BLaER1 treated with 17β-estradiol and CSF1 and Interleukin-3, amounts not matched to agents 10 nM and 100 nM (cell line): ENCODE data around the gene AKAP4.

Experiments used
- H3K27ac ChIP-seq, 11 experiments: shearing (Covaris generic); formaldehyde crosslinking; 2 replicates each; pipeline ENCODE4 v1.8.1; 2022
- H3K27me3 ChIP-seq, 11 experiments: shearing (Covaris generic); formaldehyde crosslinking; 2 replicates each; pipeline ENCODE4 v1.8.1; 2022
- H3K36me3 ChIP-seq, 11 experiments: shearing (Covaris generic); formaldehyde crosslinking; 2 replicates each; pipeline ENCODE4 v1.8.1; 2022
- H3K4me1 ChIP-seq, 10 experiments: shearing (Covaris generic); formaldehyde crosslinking; 2 replicates each; pipeline ENCODE4 v1.8.1; 2022
- H3K4me2 ChIP-seq, 11 experiments: shearing (Covaris generic); formaldehyde crosslinking; 2 replicates each; pipeline ENCODE4 v1.8.1; 2022
- H3K4me3 ChIP-seq, 10 experiments: shearing (Covaris generic); formaldehyde crosslinking; 2 replicates each; pipeline ENCODE4 v1.8.1; 2022
- H3K9ac ChIP-seq, 11 experiments: shearing (Covaris generic); formaldehyde crosslinking; 2 replicates each; pipeline ENCODE4 v1.8.1; 2022
- H3K9me3 ChIP-seq, 11 experiments: shearing (Covaris generic); formaldehyde crosslinking; replicated peaks in 1 of 11; 2 replicates each; pipeline ENCODE4 v1.8.1; 2022
- H4K20me1 ChIP-seq, 11 experiments: shearing (Covaris generic); formaldehyde crosslinking; 2 replicates each; pipeline ENCODE4 v1.8.1; 2022
- Cebpa-rat ChIP-seq, 11 experiments: shearing (Covaris generic); IDR thresholded peaks; 2 replicates each; pipeline ENCODE4 v1.8.1; 2022

AKAP4 gene

GRCh38 chrX:50180073-50180940, 20.5 kb downstream of the AKAP4 start:
- Histone ChIP-seq H3K27ac (no peak overlapping the region), H3K4me3 (no peak overlapping the region), H3K4me2 (no peak overlapping the region)

GRCh38 chrX:50169717-50170116, 31.1 kb downstream of the AKAP4 start:
- Histone ChIP-seq H3K27ac (no peak overlapping the region), H3K9me3 (peaks cover 0 to 9% (median 5%) of the 10 kb centered on the region in 11 experiments; a peak in 13 of 22 replicates), H3K27me3 (peaks cover 84 to 99% (median 95%) of the 10 kb centered on the region in 11 experiments), H3K4me1 (no peaks in the 10 kb centered on the region), H3K4me3 (no peak overlapping the region), H3K9ac (no peak overlapping the region), H4K20me1 (peaks cover 0 to 9% (median 0%) of the 10 kb centered on the region in 11 experiments; a peak in 2 of 22 replicates), H3K4me2 (no peak overlapping the region), H3K36me3 (no peaks in the 10 kb centered on the region)
- TF ChIP-seq Cebpa-rat (IDR thresholded peaks at IDR 0.05), result no peak

More at GRCh38 chrX:50180073-50180940, 20.5 kb downstream of the AKAP4 start:
- Histone ChIP-seq H3K36me3 (no peaks in the 10 kb centered on the region), H3K9me3 (peaks cover 0 to 9% (median 3%) of the 10 kb centered on the region in 11 experiments; a peak in 6 of 22 replicates), H4K20me1 (peaks cover 0 to 5% (median 0%) of the 10 kb centered on the region in 11 experiments; a peak in 2 of 22 replicates), H3K27me3 (peaks cover 82 to 93% (median 92%) of the 10 kb centered on the region in 11 experiments), H3K4me1 (no peaks in the 10 kb centered on the region), H3K9ac (no peak overlapping the region)
- TF ChIP-seq Cebpa-rat (IDR thresholded peaks at IDR 0.05), result no peak

GRCh38 chrX:50168241-50168687, 32.5 kb downstream of the AKAP4 start:
- Histone ChIP-seq H3K4me3 (no peak overlapping the region), H3K9me3 (no peaks in the 10 kb centered on the region; a peak in 3 of 22 replicates), H3K36me3 (no peaks in the 10 kb centered on the region), H3K4me2 (no peak overlapping the region), H3K9ac (no peak overlapping the region), H3K27ac (no peak overlapping the region), H4K20me1 (peaks cover 0 to 9% (median 0%) of the 10 kb centered on the region in 11 experiments; a peak in 2 of 22 replicates), H3K4me1 (no peaks in the 10 kb centered on the region), H3K27me3 (peaks cover 74 to 90% (median 84%) of the 10 kb centered on the region in 11 experiments)
- TF ChIP-seq Cebpa-rat (IDR thresholded peaks at IDR 0.05), result no peak

DNA sequence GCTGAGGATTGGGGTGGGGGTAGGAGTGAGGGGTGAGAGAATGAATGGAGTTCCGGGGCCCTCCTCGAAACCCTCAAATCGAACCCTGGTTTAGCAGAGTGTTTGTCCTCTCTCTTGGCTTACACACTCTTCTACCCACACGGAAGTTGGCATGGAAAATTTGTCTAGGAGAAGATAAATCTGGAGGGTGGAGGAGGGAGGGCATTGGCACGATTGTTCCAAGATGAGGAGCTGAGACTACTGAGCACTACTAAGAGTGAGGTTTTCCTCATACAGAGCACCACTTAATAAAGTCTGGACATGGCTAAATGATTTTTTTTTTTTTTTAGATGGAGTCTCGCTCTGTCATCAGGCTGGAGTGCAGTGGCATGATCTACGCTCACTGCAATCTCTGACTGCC, 33.4 kb downstream of the AKAP4 start:
- H3K4me3 ChIP-seq, result no peak overlapping the region
- H3K27me3 ChIP-seq, result peaks cover 65 to 81% (median 75%) of the 10 kb centered on the region in 11 experiments
- no peaks in the 10 kb centered on the region; a peak in 3 of 22 replicates for H3K9me3 ChIP-seq
- no peak overlapping the region for H3K4me2 ChIP-seq
- no peak overlapping the region for H3K9ac ChIP-seq
- no peak overlapping the region for H3K27ac ChIP-seq
- peaks cover 0 to 9% (median 0%) of the 10 kb centered on the region in 11 experiments; a peak in 2 of 22 replicates for H4K20me1 ChIP-seq
- H3K4me1 ChIP-seq, result no peaks in the 10 kb centered on the region
- TF ChIP-seq Cebpa-rat (IDR thresholded peaks at IDR 0.05), result no peak
- H3K36me3 ChIP-seq, result no peaks in the 10 kb centered on the region

- Histone ChIP-seq H3K27ac (no peak overlapping the region), H3K36me3 (no peaks in the 10 kb centered on the region), H3K4me1 (no peaks in the 10 kb centered on the region), H3K4me2 (no peak overlapping the region), H3K4me3 (no peak overlapping the region), H3K9me3 (peaks cover 0 to 6% (median 0%) of the 10 kb centered on the region in 11 experiments; a peak in 4 of 22 replicates), H3K27me3 (peaks cover 51 to 79% (median 69%) of the 10 kb centered on the region in 11 experiments), H3K9ac (no peak overlapping the region), H4K20me1 (peaks cover 0 to 9% (median 0%) of the 10 kb centered on the region in 11 experiments; a peak in 2 of 22 replicates)
- TF ChIP-seq Cebpa-rat (IDR thresholded peaks at IDR 0.05), result no peak
Observed at GRCh38 chrX:50165727-50166126, 35.1 kb downstream of the AKAP4 start.

GRCh38 chrX:50161127-50161526, 39.7 kb downstream of the AKAP4 start:
- Histone ChIP-seq H3K4me1 (peaks cover 0 to 3% (median 0%) of the 10 kb centered on the region in 10 experiments; a peak in 1 of 20 replicates), H3K27ac (no peak overlapping the region), H3K4me3 (no peak overlapping the region), H3K36me3 (no peaks in the 10 kb centered on the region), H3K27me3 (peaks cover 38 to 77% (median 70%) of the 10 kb centered on the region in 11 experiments), H3K9me3 (peaks cover 0 to 7% (median 3%) of the 10 kb centered on the region in 11 experiments; a peak in 11 of 22 replicates), H4K20me1 (no peaks in the 10 kb centered on the region), H3K4me2 (no peak overlapping the region), H3K9ac (no peak overlapping the region)
- TF ChIP-seq Cebpa-rat (IDR thresholded peaks at IDR 0.05), result no peak

DNA sequence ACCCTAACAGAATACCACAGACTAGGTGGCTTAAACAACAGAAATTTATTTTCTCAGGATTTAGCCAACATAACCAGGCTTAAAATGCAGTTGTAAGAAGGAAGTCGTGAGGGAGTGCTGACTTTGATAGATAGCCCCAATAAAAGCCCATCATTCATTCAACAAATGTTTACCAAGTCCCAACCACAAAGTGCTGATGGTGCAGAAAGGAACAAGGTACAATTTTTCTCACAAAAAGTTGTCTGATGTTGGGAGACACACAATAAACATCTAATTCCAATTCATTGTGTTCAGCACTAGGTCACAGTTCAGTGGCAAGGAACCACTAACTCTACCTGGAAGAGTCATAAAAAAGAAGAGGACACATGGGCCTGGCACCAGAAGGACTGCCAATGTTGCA, 42.2 kb downstream of the AKAP4 start:
- TF ChIP-seq Cebpa-rat (IDR thresholded peaks at IDR 0.05), result no peak
- Histone ChIP-seq H3K27ac (no peak overlapping the region), H3K27me3 (peaks cover 45 to 84% (median 78%) of the 10 kb centered on the region in 11 experiments), H3K9ac (no peak overlapping the region), H3K4me2 (no peak overlapping the region), H3K9me3 (peaks cover 18 to 27% (median 21%) of the 10 kb centered on the region in 11 experiments; a peak in 20 of 22 replicates), H4K20me1 (no peaks in the 10 kb centered on the region), H3K4me1 (peaks cover 0 to 3% (median 0%) of the 10 kb centered on the region in 10 experiments; a peak in 1 of 20 replicates), H3K4me3 (no peak overlapping the region), H3K36me3 (no peaks in the 10 kb centered on the region)

GRCh38 chrX:50157545-50158135, 43.2 kb downstream of the AKAP4 start:
- H3K27ac ChIP-seq, result no peak overlapping the region
- H3K4me3 ChIP-seq, result no peak overlapping the region
- TF ChIP-seq Cebpa-rat (IDR thresholded peaks at IDR 0.05), result no peak
- H3K27me3 ChIP-seq, result peaks cover 53 to 92% (median 87%) of the 10 kb centered on the region in 11 experiments
- H3K9ac ChIP-seq, result no peak overlapping the region
- H3K4me2 ChIP-seq, result no peak overlapping the region
- peaks cover 0 to 3% (median 0%) of the 10 kb centered on the region in 10 experiments; a peak in 1 of 20 replicates for H3K4me1 ChIP-seq
- H4K20me1 ChIP-seq, result no peaks in the 10 kb centered on the region
- H3K36me3 ChIP-seq, result no peaks in the 10 kb centered on the region
- peaks cover 18 to 30% (median 27%) of the 10 kb centered on the region in 11 experiments; a peak in 20 of 22 replicates for H3K9me3 ChIP-seq

DNA sequence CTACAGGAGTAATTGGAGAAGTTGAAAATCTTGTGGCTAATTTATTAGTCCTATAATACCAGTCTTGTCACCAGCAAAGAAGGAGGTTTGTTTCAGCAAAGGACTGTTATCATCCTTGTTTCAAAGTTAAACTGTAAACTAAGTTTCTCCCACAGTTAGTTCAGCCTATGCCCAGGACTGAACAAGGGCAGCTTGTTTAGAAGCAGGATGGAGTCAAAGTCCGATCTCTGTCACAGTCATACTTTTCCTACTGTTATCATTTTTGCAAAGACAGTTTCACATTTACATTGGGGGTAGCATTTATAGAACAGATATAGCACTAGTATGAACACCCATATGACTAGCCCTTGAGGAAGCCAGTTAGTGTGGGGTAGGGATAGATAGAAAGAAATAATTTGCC, 46.4 kb downstream of the AKAP4 start:
- Histone ChIP-seq H3K4me3 (no peak overlapping the region), H3K4me1 (peaks cover 0 to 3% (median 0%) of the 10 kb centered on the region in 10 experiments; a peak in 1 of 20 replicates), H3K27me3 (peaks cover 68 to 98% (median 95%) of the 10 kb centered on the region in 11 experiments), H3K9ac (no peak overlapping the region), H3K4me2 (no peak overlapping the region), H4K20me1 (no peaks in the 10 kb centered on the region; a peak in 2 of 22 replicates), H3K36me3 (no peaks in the 10 kb centered on the region), H3K9me3 (peaks cover 18 to 30% (median 25%) of the 10 kb centered on the region in 11 experiments; a peak in 20 of 22 replicates), H3K27ac (no peak overlapping the region)
- no peak for TF ChIP-seq Cebpa-rat (IDR thresholded peaks at IDR 0.05)
